Tibial nerve (tissue), 3 donors: Measurements from ENCODE around the gene TCAIM.

Experiments used
- POLR2A ChIP-seq, 2 donors: fragments of 450-650 bp; IDR thresholded peaks; one replicate each; pipeline ENCODE4 v1.6.1; 2017; ENCODE audit warnings: antibody characterized with exemption in 2 of 2, mild to moderate bottlenecking in 2 of 2, moderate library complexity in 2 of 2
- TF ChIP-seq, protein P1 (sequence below), 5 experiments: fragments of 200-600 bp in 3 of 5; fragments of 450-650 bp in 2 of 5; sonication (generic) in 3 of 5; IDR thresholded peaks; one replicate each; pipeline ENCODE4 v1.5.1; 2016 to 2019; ENCODE audit warnings: antibody characterized with exemption in 5 of 5, mild to moderate bottlenecking in 3 of 5, moderate library complexity in 2 of 5

DNA sequence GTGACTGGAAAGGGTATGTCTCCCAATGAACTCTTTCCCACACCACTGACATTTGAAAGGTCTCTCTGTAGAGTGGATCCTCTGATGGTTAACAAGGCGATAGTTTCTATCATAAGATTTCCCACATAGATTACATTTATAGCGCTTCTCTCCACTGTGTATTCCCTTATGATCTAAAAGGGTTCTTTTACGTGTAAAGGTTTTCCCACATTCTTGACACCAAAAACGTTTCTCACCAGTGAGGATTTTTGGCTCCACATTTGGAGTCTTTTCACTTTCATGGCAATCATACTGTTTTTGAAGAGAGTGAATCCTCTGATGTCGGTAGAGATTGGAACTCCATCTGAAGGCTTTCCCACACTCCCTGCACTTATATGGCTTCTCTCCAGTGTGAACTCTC lies 108.4 kb downstream of the TCAIM start:
- TF ChIP-seq, protein P1, sequence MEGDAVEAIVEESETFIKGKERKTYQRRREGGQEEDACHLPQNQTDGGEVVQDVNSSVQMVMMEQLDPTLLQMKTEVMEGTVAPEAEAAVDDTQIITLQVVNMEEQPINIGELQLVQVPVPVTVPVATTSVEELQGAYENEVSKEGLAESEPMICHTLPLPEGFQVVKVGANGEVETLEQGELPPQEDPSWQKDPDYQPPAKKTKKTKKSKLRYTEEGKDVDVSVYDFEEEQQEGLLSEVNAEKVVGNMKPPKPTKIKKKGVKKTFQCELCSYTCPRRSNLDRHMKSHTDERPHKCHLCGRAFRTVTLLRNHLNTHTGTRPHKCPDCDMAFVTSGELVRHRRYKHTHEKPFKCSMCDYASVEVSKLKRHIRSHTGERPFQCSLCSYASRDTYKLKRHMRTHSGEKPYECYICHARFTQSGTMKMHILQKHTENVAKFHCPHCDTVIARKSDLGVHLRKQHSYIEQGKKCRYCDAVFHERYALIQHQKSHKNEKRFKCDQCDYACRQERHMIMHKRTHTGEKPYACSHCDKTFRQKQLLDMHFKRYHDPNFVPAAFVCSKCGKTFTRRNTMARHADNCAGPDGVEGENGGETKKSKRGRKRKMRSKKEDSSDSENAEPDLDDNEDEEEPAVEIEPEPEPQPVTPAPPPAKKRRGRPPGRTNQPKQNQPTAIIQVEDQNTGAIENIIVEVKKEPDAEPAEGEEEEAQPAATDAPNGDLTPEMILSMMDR (IDR thresholded peaks at IDR 0.05): no peak
- no peak for TF ChIP-seq POLR2A (IDR thresholded peaks at IDR 0.05)
